ENCODE results near the gene ACP5.
"Not testable (repeated sequence)": the region's sequence is repeated elsewhere in the genome, so short reads cannot be mapped to it uniquely, and the experiment has no call there.

ACP5 gene

GRCh38 chr19:11578258-11579142 lies 1.1 kb upstream of the ACP5 start:
- peak; percentile 48 for DNase-seq (ENCODE audit: low spot score)

GRCh38 chr19:11576227-11576626 lies 1.2 kb downstream of the ACP5 start:
- no peak for DNase-seq (ENCODE audit: low spot score)

- DNase-seq (ENCODE audit: low spot score): no peak
These were observed 2.8 kb downstream of the ACP5 start for GRCh38 chr19:11574689-11575088.

- not testable (repeated sequence) for DNase-seq (ENCODE audit: low spot score)
These were observed 3.7 kb downstream of the ACP5 start for GRCh38 chr19:11573763-11574162.

GRCh38 chr19:11573354-11573753 lies 4.1 kb downstream of the ACP5 start:
- DNase-seq (ENCODE audit: low spot score): not testable (repeated sequence)

- no peak for DNase-seq (ENCODE audit: low spot score)
These were observed 7.4 kb downstream of the ACP5 start for GRCh38 chr19:11570039-11570462.

- DNase-seq (ENCODE audit: low spot score): no peak
These were observed 11.3 kb downstream of the ACP5 start for GRCh38 chr19:11566164-11566563.

- DNase-seq (ENCODE audit: low spot score): not testable (repeated sequence)
These were observed 11.8 kb downstream of the ACP5 start for GRCh38 chr19:11565649-11565980.

- not testable (repeated sequence) for DNase-seq (ENCODE audit: low spot score)
These were observed 13.2 kb downstream of the ACP5 start for GRCh38 chr19:11564082-11564807.

GRCh38 chr19:11563532-11563931 lies 13.9 kb downstream of the ACP5 start:
- DNase-seq (ENCODE audit: low spot score): no peak

GRCh38 chr19:11560404-11561051 lies 16.9 kb downstream of the ACP5 start:
- DNase-seq (ENCODE audit: low spot score): peak; percentile 85

GRCh38 chr19:11558881-11559828 lies 18.3 kb downstream of the ACP5 start, which contains the start of gene ELOF1:
ELOF1 (minus strand) TSS chr19:11559230; CDS start chr19:11554347, 4,883 bp downstream.
- peak; percentile 97 for DNase-seq (ENCODE audit: low spot score)

- DNase-seq (ENCODE audit: low spot score): no peak
These were observed 20.6 kb downstream of the ACP5 start for GRCh38 chr19:11556634-11557420.

GRCh38 chr19:11555246-11555645 lies 22.2 kb downstream of the ACP5 start:
- no peak for DNase-seq (ENCODE audit: low spot score)

- no peak for DNase-seq (ENCODE audit: low spot score)
These were observed 23.3 kb downstream of the ACP5 start for GRCh38 chr19:11554160-11554559.

GRCh38 chr19:11552666-11553372 lies 24.6 kb downstream of the ACP5 start:
- no peak for DNase-seq (ENCODE audit: low spot score)

- DNase-seq (ENCODE audit: low spot score): no peak
These were observed 25.7 kb downstream of the ACP5 start for GRCh38 chr19:11551603-11552235.

- DNase-seq (ENCODE audit: low spot score): no peak
These were observed 27.2 kb downstream of the ACP5 start for GRCh38 chr19:11550265-11550664.

- no peak for DNase-seq (ENCODE audit: low spot score)
These were observed 28.0 kb downstream of the ACP5 start for GRCh38 chr19:11549386-11549953.

All from SK-N-DZ (cell line).